Ovary (tissue), 3 donors: ENCODE data around the gene DCAF8L2.

Experiments used
- EP300 ChIP-seq: sonication (generic); formaldehyde crosslinking; IDR thresholded peaks from one replicate; pipeline ENCODE4 v1.6.1; 2017; ENCODE audit warnings: antibody characterized with exemption
- POLR2A ChIP-seq: fragments of 450-650 bp; IDR thresholded peaks from one replicate; pipeline ENCODE4 v1.6.1; 2017; ENCODE audit warnings: antibody characterized with exemption, mild to moderate bottlenecking, moderate library complexity
- TF ChIP-seq, protein P1 (sequence below), 3 donors: fragments of 450-650 bp in 2 of 3; fragments of 200-600 bp in 1 of 3; IDR thresholded peaks; one replicate each; pipeline versions ENCODE4 v1.5.1 to v1.8.0; 2016 to 2022; ENCODE audit warnings: antibody characterized with exemption in 3 of 3, mild to moderate bottlenecking in 1 of 3
- donor health status: DM: no; HTN: no; CAD: no.

DNA sequence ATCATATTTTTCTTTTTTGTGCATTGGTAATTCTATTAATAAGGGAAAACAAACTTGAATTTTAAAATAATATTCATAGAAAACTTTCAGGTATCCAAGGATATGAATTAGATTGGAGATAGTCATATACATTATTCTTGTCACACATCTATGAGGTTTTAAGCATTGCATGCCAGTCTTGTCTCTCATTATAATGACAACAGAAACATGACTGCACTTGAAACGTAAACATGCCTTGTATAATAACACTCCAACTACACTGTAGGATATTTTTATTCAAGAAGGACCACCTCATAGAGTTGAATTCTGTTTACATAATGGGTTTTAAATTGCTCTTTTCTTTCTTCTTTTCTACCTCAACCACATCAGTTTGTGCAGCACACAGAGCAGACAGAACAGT lies 104.5 kb downstream of the DCAF8L2 start:
- TF ChIP-seq, protein P1, sequence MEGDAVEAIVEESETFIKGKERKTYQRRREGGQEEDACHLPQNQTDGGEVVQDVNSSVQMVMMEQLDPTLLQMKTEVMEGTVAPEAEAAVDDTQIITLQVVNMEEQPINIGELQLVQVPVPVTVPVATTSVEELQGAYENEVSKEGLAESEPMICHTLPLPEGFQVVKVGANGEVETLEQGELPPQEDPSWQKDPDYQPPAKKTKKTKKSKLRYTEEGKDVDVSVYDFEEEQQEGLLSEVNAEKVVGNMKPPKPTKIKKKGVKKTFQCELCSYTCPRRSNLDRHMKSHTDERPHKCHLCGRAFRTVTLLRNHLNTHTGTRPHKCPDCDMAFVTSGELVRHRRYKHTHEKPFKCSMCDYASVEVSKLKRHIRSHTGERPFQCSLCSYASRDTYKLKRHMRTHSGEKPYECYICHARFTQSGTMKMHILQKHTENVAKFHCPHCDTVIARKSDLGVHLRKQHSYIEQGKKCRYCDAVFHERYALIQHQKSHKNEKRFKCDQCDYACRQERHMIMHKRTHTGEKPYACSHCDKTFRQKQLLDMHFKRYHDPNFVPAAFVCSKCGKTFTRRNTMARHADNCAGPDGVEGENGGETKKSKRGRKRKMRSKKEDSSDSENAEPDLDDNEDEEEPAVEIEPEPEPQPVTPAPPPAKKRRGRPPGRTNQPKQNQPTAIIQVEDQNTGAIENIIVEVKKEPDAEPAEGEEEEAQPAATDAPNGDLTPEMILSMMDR (IDR thresholded peaks at IDR 0.05), result no peak
- no peak for TF ChIP-seq POLR2A
- no peak for TF ChIP-seq EP300
